GM13977 (cell line): ENCODE data around the gene DLEC1.

Experiments used
- DNase-seq: peaks from one replicate; pipeline ENCODE4 v3.0.0; 2012; ENCODE audit warnings: low spot score
- CTCF ChIP-seq: IDR thresholded peaks from 2 replicates; pipeline ENCODE4 v1.5.1; 2012; ENCODE audit warnings: mild to moderate bottlenecking, control low read depth; ENCODE audit not compliant: insufficient read depth; ENCODE audit errors: extremely low read depth, missing control alignments
- in situ Hi-C: fragments of 300-500 bp; cut with MboI; formaldehyde crosslinking; loops from one replicate; pipeline ENCODE4 v1.12.0; 2022; ENCODE audit warnings: low sequenced_read_pairs, low pct_unique_long_range_greater_than_20kb, mixed read lengths, inconsistent platforms; ENCODE audit not compliant: unreplicated experiment

Gene DLEC1

GRCh38 chr3:38009807-38010591, 29.0 kb upstream of the DLEC1 start:
- in situ Hi-C loops, result no loop called here
- no peak for TF ChIP-seq CTCF
- no peak for DNase-seq

GRCh38 chr3:38011111-38011510, 27.9 kb upstream of the DLEC1 start:
- DNase-seq, result no peak
- TF ChIP-seq CTCF, result no peak
- in situ Hi-C loops, result no loop called here

- no peak for DNase-seq
- in situ Hi-C loops, result no loop called here
- no peak for TF ChIP-seq CTCF
Measured at GRCh38 chr3:38015485-38015884, 23.5 kb upstream of the DLEC1 start.

GRCh38 chr3:38015984-38016383, 23.0 kb upstream of the DLEC1 start:
- in situ Hi-C loops, result no loop called here
- TF ChIP-seq CTCF, result no peak
- DNase-seq, result no peak

- in situ Hi-C loops, result no loop called here
- TF ChIP-seq CTCF, result no peak
- DNase-seq, result no peak
Measured at GRCh38 chr3:38016410-38016809, 22.6 kb upstream of the DLEC1 start.

GRCh38 chr3:38016847-38017444, 22.1 kb upstream of the DLEC1 start:
- no peak for TF ChIP-seq CTCF

More at GRCh38 chr3:38016847-38017444, 22.1 kb upstream of the DLEC1 start:
- DNase-seq, result no peak
- in situ Hi-C loops, result no loop called here
